Measurements from ENCODE around the gene FA2H.
"Not testable (repeated sequence)": the region's sequence is repeated elsewhere in the genome, so short reads cannot be mapped to it uniquely, and the experiment has no call there.

DNA sequence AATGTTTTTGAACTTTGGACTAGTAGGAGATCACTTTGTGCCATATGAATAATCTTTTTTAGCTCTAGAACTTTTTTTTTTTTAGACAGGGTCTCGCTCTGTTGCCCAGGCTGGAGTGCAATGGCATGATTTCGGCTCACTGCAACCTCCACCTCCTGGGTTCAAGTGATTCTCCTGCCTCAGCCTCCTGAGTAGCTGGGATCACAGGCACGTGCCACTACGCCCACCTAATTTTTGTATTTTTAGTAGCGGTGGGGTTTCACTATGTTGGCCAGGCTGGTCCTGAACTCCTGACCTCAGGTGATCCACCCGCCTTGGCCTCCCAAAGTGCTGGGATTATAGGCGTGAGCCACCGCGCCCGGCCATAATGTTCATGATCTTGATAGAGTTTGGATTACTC is 105.7 kb downstream of the FA2H start:
- not testable (repeated sequence) for TF ChIP-seq BHLHE40 (IDR thresholded peaks at IDR 0.05; ENCODE audit: low read length); CTCF (CRISPR knock-in tag; IDR thresholded peaks at IDR 0.05); PLSCR1 (CRISPR knock-in tag; IDR thresholded peaks at IDR 0.05; ENCODE audit: borderline replicate concordance); POLR2A (IDR thresholded peaks at IDR 0.05; ENCODE audit: insufficient read depth in 1 of 2, low read depth in 2 of 2, low read length in 2 of 2); KAT7 (CRISPR knock-in tag; IDR thresholded peaks at IDR 0.05; ENCODE audit: borderline replicate concordance); ZNF337 (CRISPR knock-in tag; IDR thresholded peaks at IDR 0.05; ENCODE audit: borderline replicate concordance, low read depth); ZNF777 (CRISPR knock-in tag; IDR thresholded peaks at IDR 0.05); ZNF446 (CRISPR knock-in tag; IDR thresholded peaks at IDR 0.05); ZNF292 (CRISPR knock-in tag; IDR thresholded peaks at IDR 0.05; ENCODE audit: borderline replicate concordance, low read depth)
- TF ChIP-seq, protein P1, sequence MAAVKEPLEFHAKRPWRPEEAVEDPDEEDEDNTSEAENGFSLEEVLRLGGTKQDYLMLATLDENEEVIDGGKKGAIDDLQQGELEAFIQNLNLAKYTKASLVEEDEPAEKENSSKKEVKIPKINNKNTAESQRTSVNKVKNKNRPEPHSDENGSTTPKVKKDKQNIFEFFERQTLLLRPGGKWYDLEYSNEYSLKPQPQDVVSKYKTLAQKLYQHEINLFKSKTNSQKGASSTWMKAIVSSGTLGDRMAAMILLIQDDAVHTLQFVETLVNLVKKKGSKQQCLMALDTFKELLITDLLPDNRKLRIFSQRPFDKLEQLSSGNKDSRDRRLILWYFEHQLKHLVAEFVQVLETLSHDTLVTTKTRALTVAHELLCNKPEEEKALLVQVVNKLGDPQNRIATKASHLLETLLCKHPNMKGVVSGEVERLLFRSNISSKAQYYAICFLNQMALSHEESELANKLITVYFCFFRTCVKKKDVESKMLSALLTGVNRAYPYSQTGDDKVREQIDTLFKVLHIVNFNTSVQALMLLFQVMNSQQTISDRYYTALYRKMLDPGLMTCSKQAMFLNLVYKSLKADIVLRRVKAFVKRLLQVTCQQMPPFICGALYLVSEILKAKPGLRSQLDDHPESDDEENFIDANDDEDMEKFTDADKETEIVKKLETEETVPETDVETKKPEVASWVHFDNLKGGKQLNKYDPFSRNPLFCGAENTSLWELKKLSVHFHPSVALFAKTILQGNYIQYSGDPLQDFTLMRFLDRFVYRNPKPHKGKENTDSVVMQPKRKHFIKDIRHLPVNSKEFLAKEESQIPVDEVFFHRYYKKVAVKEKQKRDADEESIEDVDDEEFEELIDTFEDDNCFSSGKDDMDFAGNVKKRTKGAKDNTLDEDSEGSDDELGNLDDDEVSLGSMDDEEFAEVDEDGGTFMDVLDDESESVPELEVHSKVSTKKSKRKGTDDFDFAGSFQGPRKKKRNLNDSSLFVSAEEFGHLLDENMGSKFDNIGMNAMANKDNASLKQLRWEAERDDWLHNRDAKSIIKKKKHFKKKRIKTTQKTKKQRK (IDR thresholded peaks at IDR 0.05; ENCODE audit: low read length): not testable (repeated sequence)
